Gastrocnemius medialis (tissue), 4 donors: ENCODE measurements around the gene POLR2H.

ENCODE experiments used
- POLR2A ChIP-seq, 2 donors: fragments of 450-650 bp; IDR thresholded peaks; one replicate each; pipeline ENCODE4 v1.6.1; 2017; ENCODE audit warnings: antibody characterized with exemption in 2 of 2, mild to moderate bottlenecking in 2 of 2, moderate library complexity in 2 of 2
- TF ChIP-seq, protein P1 (sequence below), 5 experiments: fragments of 450-650 bp in 3 of 5; fragments of 200-600 bp in 2 of 5; sonication (generic) in 2 of 5; IDR thresholded peaks in 4 of 5; conservative IDR thresholded peaks in 1 of 5; 1 replicate in 4 of 5; 2 replicates in 1 of 5; pipeline ENCODE4 v1.5.1; 2016 to 2019; ENCODE audit warnings: antibody characterized with exemption in 5 of 5, mild to moderate bottlenecking in 3 of 5, moderate library complexity in 3 of 5

DNA sequence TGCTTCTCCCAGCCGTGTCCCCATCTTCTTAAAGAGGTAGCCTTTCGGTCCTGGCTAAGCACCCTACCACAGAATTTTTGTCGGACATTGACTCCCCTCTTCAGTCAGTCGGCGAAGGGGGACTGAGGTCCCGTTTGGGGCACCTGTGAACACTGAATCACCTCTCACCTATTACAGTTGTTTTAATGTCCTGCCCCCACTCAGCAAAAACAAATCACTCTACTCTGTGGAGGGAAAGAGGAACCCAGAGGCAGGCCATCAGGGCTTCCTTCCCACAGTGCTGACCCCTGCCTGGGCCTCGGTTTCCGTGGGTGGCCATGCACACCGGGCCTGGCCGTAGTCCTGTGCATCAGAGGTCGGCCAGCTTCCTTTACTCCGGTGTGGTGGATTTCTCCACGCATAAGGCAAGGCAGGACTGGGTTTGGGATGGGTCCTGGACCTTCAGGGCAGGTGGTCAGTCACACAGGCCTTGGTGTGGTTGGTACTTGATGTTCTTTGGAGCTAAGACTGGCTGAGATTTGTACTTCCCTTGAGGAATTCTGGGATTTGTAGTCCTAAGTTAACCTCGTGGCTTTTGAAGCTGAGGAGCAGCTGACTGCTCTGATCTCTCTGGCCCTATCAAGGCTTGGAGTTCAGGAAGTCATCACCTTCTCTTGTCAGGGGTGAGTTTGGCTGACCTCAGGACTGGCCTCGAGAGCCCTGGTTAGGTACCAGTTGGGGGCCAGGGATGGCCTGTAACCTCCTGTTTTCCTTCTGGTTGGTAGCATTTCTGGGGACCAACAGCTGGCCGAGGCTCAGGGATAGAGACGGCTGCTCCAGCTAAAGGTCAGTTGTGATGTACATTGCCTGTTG is 24.7 kb upstream of the POLR2H start:
- TF ChIP-seq, protein P1, sequence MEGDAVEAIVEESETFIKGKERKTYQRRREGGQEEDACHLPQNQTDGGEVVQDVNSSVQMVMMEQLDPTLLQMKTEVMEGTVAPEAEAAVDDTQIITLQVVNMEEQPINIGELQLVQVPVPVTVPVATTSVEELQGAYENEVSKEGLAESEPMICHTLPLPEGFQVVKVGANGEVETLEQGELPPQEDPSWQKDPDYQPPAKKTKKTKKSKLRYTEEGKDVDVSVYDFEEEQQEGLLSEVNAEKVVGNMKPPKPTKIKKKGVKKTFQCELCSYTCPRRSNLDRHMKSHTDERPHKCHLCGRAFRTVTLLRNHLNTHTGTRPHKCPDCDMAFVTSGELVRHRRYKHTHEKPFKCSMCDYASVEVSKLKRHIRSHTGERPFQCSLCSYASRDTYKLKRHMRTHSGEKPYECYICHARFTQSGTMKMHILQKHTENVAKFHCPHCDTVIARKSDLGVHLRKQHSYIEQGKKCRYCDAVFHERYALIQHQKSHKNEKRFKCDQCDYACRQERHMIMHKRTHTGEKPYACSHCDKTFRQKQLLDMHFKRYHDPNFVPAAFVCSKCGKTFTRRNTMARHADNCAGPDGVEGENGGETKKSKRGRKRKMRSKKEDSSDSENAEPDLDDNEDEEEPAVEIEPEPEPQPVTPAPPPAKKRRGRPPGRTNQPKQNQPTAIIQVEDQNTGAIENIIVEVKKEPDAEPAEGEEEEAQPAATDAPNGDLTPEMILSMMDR (IDR thresholded peaks at IDR 0.05 in 4 of 5, conservative IDR thresholded peaks at IDR 0.05 in 1 of 5): no peak
- TF ChIP-seq POLR2A (IDR thresholded peaks at IDR 0.05): peak; percentile 60 to 74
